Fibroblast of villous mesenchyme (primary cell): ENCODE data around the gene PRRX2. TPM values are rescaled to one million over a fixed set of nuclear protein-coding genes. Genes with fewer than 3 reads are reported as not detected.

Experiments used
- DNase-seq: peaks from one replicate; pipeline ENCODE4 v3.0.0-alpha.2; 2010; ENCODE audit warnings: low read depth
- H3K4me3 ChIP-seq: 2 replicates; pipeline ENCODE4 v1.5.1; 2011; ENCODE audit warnings: low read depth, mild to moderate bottlenecking, low read length
- CTCF ChIP-seq: IDR thresholded peaks from 2 replicates; pipeline ENCODE4 v1.5.1; 2012; ENCODE audit warnings: low read depth, mild to moderate bottlenecking, low read length; ENCODE audit not compliant: insufficient read depth
- total RNA-seq: library from RNA; depleted of rRNA; stranded (reverse); fragments of >200 nt; gene quantifications from 2 replicates; pipeline ENCODE4 v1.2.3, GENCODE V29; 2012

The PRRX2 gene
- total RNA-seq, 1 donor = under 0.01 TPM

- no peak for DNase-seq
- no peak overlapping the region for H3K4me3 ChIP-seq
- no peak for TF ChIP-seq CTCF
These were observed 17.8 kb upstream of the PRRX2 start for GRCh38 chr9:129647635-129648034.

- no peak for DNase-seq
- no peak overlapping the region for H3K4me3 ChIP-seq
- no peak for TF ChIP-seq CTCF
These were observed 17.2 kb upstream of the PRRX2 start for GRCh38 chr9:129648092-129648763.

DNA sequence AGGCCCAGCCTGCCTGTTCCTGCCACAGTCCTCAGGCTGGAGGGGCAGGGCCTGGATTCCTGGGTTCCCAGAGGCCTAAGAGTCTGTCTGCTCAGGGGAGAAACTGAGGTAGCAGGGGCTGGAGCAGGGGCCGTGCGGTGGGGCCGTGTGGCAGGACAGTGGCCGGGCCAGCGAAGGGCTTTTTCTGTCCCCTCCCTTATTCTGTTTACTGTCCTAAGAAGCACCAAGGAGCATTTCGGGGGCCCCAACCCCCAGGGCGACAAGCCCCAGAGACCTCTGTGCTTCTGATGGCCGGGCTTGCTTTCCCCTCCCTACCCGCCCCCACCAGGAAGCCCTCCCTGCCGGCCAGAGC, 16.7 kb upstream of the PRRX2 start:
- no peak for DNase-seq
- H3K4me3 ChIP-seq = no peak overlapping the region
- no peak for TF ChIP-seq CTCF

- no peak overlapping the region for H3K4me3 ChIP-seq
- DNase-seq = no peak
- no peak for TF ChIP-seq CTCF
These were observed 15.4 kb upstream of the PRRX2 start for GRCh38 chr9:129649726-129650679.

DNA sequence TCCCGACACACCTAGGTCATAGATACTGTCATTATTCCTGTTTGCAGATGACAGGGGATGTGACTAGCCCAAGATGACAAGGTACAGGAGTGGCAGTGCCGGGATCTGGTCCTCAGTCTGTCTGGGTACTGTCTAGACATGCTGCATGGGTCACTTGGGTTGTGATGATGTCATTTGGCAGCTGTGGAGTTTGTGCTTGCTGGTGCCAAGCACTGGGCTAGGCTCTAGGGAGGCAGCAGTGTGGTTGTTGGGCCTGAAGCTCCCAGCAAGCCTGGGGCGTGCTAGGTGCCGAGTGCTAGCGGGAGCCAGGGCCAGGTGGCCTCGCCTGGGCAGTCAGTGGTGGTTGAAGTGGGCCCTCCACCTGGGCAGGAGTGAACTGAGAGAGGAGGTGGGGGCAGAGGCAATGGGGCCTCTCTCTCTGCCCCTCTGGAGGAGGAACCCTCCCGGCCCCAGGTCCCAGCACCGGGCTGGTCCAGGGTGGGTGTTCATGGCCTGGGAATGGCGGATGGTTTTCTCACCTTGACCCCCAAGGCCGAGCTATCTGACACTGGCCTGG, 14.7 kb upstream of the PRRX2 start:
- H3K4me3 ChIP-seq = no peak overlapping the region
- no peak for DNase-seq
- TF ChIP-seq CTCF = no peak

DNA sequence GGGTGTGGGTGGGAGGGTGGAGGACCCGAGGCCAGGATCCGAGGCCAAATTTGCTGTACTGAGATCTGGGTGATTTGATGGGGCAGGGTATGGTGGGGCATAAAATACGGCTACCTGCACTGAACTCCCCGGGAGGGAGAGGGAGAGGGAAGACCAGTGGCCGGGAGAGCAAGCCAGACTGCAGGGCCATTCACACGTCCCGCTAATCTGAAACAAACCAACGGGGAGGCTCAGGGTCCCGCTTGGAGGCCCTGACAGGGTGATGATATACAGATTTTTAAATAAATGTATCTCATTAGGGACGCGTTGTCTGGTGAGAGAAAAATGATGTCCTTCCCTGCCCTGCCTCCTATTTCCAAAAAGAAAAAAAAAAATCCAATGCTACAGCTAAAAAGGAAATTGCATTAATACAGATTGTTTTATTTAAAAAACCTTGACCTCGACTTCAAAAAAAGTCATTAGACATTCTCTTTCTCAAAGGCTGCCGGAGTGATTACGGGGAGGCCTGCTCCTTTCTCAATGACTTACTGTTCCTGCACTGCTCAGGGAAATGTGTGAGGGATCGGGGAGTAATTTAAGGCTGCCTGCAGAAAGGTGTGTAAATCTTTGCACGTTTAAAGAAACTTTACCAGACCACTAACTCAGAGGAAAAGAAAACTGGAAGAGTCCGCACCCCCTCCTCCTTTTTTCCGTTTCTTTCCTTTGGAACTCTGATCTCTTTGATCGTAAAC, 11.5 kb upstream of the PRRX2 start:
- DNase-seq = no peak
- no peak for TF ChIP-seq CTCF
- no peak overlapping the region for H3K4me3 ChIP-seq
